Measurements from ENCODE around the gene NUP214. TPM values are rescaled to one million over a fixed set of nuclear protein-coding genes. Genes with fewer than 3 reads are reported as not detected.

Gene NUP214
- total RNA-seq (2022; extraction: Qiagen RNA extraction; ENCODE audit: low read depth): 23.9 to 29.2 TPM (median 24.3 TPM) in 5 replicates

DNA sequence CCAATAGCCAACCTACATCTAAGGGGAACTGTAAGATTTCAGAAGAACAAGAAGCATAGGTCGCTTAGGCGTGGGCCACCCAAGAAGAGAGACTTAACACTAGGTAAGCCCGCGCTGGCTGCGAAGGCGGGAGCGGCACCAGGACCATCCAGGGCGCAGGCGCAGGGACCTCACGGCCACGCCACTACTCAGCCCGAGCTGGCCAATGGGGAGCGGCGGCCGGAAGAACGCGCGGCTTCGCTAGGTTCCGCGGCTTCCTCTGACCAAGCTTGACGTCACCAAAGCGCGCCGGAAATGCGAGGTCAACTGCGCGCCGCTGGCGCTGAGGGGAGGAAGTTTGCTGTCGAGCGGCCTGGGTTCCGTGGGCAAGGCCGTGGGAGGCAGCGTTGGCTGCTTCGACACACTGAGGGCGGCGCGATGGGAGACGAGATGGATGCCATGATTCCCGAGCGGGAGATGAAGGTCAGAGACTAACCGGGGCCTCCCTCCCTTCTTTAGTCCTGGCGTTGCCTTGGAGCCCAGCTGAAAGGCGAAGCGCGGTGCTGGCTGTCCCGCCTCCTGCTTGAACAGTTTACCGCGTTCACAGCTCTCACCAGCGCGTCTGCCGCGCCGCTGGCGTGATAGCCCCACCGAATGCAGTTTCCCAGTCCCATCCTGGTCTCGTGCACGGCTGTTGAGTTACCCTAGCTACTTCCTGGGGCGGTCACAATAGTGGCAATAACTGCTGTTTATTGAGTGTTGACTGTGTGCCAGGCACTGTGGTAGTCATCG lies at the start of gene NUP214:
NUP214 (plus strand) TSS at position 299 of the 771 bp plus-strand sequence; CDS start at position 418, 119 bp downstream.

DNA sequence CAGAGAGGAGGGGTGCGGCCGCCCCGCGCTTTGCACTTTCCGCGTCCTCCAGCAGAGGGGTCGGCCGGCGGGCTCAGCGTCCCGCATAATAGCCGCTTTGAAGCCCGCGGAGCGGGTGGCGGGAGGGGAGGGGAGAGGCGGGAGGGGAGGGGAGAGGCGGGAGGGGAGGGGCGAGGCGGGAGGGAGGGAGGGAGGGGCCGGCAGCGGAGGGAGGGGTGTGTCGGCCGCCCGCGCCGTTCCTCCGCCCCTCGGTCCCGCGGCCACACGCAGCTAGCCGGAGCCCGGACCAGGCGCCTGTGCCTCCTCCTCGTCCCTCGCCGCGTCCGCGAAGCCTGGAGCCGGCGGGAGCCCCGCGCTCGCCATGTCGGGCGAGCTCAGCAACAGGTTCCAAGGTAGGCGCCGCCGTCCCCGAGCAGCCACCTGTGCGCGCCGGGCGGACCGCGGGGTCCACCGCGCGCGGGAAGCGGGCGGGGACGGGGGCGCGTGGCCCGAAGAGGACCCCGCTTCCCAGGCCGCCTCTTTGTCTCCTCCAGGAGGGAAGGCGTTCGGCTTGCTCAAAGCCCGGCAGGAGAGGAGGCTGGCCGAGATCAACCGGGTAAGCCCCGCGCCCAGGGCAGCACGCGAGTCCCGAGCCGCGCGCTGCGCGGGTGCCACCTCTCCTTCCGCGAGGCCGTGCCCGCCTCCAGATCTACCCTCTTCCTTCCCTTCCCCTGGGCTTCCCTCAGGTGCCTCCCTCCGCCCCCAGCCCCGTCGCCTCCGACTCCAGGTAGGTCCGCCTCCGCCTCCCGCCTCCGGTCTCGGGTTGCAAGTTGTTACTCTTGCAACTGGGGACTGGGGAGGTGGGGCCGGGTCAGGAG lies 28.9 kb upstream of the NUP214 start, which contains the start of gene AIF1L:
AIF1L (plus strand) TSS at position 263 of the 857 bp plus-strand sequence; CDS start at position 362, 99 bp downstream.

DNA sequence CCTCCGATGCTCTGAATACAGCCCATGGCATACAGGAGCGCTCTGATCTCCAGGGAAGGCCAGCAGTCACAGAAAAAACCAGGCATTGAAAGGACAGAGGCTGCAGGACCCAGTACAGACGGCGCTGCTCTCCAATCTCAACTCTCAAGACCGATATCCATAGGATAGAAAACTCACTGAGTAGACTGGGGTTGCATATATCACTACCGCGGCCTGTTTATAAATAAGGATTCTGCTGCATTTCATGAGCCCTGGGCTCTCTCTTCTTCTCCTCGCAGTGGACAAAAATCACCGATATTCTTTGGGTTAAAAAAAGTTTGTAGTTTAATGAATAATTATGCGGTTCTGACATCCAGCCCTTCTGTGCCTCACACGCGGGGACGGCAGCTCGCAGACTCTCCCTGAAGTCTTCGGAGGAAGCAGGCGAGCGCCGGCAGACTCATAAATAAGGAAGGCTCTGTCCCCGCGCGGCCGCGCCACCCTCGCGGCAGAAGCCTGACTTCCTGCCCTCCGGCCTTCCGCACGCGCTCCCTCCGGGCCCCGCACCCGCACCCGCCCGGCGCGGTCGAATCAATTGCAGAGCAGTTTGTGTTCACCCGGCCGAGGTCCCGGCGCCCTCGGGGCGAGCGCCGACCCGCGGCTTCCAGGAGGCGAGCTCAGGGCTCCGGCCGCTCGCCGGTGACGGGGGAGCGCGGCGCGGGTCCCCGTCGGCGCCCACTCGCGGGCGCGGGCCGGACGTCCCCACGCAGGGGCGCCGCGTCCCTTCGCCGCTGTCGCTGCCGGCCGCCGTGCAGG lies 150.9 kb downstream of the NUP214 start, which contains the start of gene FAM78A:
FAM78A (minus strand) TSS at position 417 of the 795 bp plus-strand sequence; CDS start at position 86, 331 bp downstream.

Other genes with a start within 250 kb of the NUP214 start
- not detected in 5 replicates for gene QRFP, start 228.8 kb upstream of the NUP214 start, total RNA-seq (2022; extraction: Qiagen RNA extraction; ENCODE audit: low read depth)
- gene FIBCD1, start 186.3 kb upstream of the NUP214 start, total RNA-seq (2022; extraction: Qiagen RNA extraction; ENCODE audit: low read depth): 9.2 to 14.4 TPM (median 12.4 TPM) in 5 replicates
- 1.5 to 2.6 TPM (median 2.2 TPM) in 5 replicates for gene LAMC3, start 116.4 kb upstream of the NUP214 start, total RNA-seq (2022; extraction: Qiagen RNA extraction; ENCODE audit: low read depth)
- gene AIF1L, start 29.1 kb upstream of the NUP214 start, total RNA-seq (2022; extraction: Qiagen RNA extraction; ENCODE audit: low read depth): 1.2 to 1.4 TPM (median 1.3 TPM) in 5 replicates
- gene FAM78A, start 150.9 kb downstream of the NUP214 start, total RNA-seq (2022; extraction: Qiagen RNA extraction; ENCODE audit: low read depth): 0.23 to 1.1 TPM (median 0.52 TPM) in 5 replicates
- 0.05 TPM in 1 of 5 replicates, not detected in the others for gene PLPP7, start 164.1 kb downstream of the NUP214 start, total RNA-seq (2022; extraction: Qiagen RNA extraction; ENCODE audit: low read depth)

Measured in A549 treated with CpdA at 1 μM for 4 hours (cell line).